ENCODE results near the gene GULP1. TPM values are rescaled to one million over a fixed set of nuclear protein-coding genes. Genes with fewer than 3 reads are reported as not detected.
A peak's percentile ranks its signal among the peaks of the same experiment; 100 is the strongest.

The GULP1 gene
- total RNA-seq, 4 donors from 2014 or later = 27.1 to 49.0 (median 36.8) TPM

DNA sequence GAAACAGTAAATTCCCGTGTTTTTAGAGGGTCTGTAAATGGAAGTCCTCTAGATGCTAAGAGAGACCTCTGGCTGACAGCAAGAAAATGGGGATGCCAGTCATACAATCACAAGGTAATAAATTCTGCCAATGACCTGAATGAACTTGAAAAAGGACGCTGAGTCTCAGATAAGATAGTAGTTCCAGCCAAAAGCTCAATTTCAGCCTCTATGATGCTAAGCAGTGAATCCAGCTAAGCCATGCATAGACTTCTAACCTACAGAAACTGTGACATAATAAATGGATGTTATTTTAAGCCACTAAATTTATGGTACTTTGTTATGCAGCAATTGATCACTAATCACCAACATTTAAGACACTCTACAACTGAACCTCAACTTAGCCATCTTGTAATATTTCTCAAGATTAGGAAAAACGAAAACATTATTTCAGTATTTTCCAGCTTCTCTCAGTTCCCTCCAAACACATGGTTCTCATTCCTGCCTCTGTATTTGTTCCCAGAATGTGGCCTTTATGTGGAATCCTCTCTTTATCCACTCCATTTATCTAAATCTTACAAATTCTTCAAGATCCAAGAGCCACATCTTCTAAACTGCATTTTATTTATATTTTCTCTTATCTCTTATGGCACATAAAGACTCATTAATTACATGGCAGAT lies 331.1 kb downstream of the GULP1 start:
- no peaks in the 10 kb centered on the region for H3K9me3 ChIP-seq
- no peak for DNase-seq (ENCODE audit: extremely low spot score)
- TF ChIP-seq POLR2AphosphoS5 (IDR thresholded peaks at IDR 0.05) (no peak), POLR2A (IDR thresholded peaks at IDR 0.05; ENCODE audit: low read depth) (no peak), EP300 (IDR thresholded peaks at IDR 0.05) (no peak)
- TF ChIP-seq, protein P1, sequence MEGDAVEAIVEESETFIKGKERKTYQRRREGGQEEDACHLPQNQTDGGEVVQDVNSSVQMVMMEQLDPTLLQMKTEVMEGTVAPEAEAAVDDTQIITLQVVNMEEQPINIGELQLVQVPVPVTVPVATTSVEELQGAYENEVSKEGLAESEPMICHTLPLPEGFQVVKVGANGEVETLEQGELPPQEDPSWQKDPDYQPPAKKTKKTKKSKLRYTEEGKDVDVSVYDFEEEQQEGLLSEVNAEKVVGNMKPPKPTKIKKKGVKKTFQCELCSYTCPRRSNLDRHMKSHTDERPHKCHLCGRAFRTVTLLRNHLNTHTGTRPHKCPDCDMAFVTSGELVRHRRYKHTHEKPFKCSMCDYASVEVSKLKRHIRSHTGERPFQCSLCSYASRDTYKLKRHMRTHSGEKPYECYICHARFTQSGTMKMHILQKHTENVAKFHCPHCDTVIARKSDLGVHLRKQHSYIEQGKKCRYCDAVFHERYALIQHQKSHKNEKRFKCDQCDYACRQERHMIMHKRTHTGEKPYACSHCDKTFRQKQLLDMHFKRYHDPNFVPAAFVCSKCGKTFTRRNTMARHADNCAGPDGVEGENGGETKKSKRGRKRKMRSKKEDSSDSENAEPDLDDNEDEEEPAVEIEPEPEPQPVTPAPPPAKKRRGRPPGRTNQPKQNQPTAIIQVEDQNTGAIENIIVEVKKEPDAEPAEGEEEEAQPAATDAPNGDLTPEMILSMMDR (IDR thresholded peaks at IDR 0.05) = no peak
- H3K4me3 ChIP-seq = no peak overlapping the region
- H3K27me3 ChIP-seq = no peaks in the 10 kb centered on the region
- no peaks in the 10 kb centered on the region for H3K36me3 ChIP-seq
- H3K4me1 ChIP-seq = no peaks in the 10 kb centered on the region
- intact Hi-C loops (cut with DNase I) = no loop called here
- H3K27ac ChIP-seq (replicated peaks in 1 of 4) = no peak overlapping the region
- WGBS = 78% methylated on average over 3 of the region's 3 CpGs

DNA sequence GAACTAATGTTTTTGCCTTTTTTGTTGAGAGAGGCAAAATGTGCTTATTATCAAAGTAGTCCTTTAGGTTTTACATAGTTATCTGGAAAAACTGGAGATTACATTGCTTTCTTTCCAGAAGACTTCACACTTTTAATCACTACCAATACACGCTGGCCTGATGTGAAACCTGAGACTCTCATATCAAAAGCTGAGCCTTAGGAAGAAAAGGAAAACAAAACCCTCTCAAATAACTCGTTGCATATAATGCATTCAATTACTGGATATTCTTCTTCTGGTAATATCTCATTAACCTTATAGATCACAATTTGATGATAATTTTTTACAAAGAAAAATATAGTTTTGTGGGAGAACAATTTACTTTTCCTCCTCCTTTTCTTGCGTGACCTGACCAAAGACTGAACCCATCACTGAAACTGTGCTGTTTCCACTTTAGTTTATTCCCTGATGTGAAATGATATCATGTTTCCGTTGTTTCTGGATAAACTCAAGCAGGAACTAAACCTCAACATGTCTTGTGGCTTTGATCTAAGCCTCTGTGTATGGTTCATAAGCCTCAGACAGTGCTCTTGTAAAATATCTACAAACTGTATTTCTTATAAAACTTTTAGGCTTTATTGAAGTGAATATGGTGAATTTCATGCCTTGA lies 332.4 kb downstream of the GULP1 start:
- no peak for DNase-seq (ENCODE audit: extremely low spot score)
- no peaks in the 10 kb centered on the region for H3K36me3 ChIP-seq
- TF ChIP-seq EP300 (IDR thresholded peaks at IDR 0.05) (no peak), POLR2AphosphoS5 (IDR thresholded peaks at IDR 0.05) (no peak), POLR2A (IDR thresholded peaks at IDR 0.05; ENCODE audit: low read depth) (no peak)
- TF ChIP-seq, protein P1 (IDR thresholded peaks at IDR 0.05) = no peak
- no peaks in the 10 kb centered on the region for H3K27me3 ChIP-seq
- H3K4me1 ChIP-seq = peaks cover 0 to 4% (median 0%) of the 10 kb centered on the region in 4 donors
- WGBS = 61% methylated on average over 4 of the region's 4 CpGs
- H3K27ac ChIP-seq (replicated peaks in 1 of 4) = no peak overlapping the region
- intact Hi-C loops (cut with DNase I) = no loop called here
- H3K4me3 ChIP-seq = no peak overlapping the region
- H3K9me3 ChIP-seq = no peaks in the 10 kb centered on the region

DNA sequence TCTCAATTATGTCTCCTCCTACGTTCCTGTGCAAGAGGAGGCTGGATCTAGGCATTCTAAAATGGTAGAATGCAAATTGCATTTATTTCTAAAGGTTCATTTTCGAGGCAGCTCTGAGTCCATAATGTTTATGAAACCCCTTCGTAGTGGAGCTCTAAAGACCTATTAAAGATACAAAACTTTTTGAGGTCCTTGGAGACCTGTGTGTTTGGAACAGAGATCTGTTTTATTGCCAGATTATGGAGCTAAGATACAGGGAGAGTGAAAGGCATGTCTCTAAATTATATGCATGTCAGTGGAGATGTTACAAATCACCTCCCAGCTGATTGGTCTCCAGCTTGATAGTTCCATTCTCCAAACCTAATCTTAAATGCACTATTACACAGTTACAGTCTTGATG lies 335.8 kb downstream of the GULP1 start:
- Histone ChIP-seq H3K4me1 (peaks cover 0 to 21% (median 15%) of the 10 kb centered on the region in 4 donors), H3K27ac (replicated peaks in 1 of 4) (no peak overlapping the region), H3K36me3 (no peaks in the 10 kb centered on the region), H3K27me3 (no peaks in the 10 kb centered on the region), H3K9me3 (no peaks in the 10 kb centered on the region), H3K4me3 (no peak overlapping the region)
- 75% methylated on average over 3 of the region's 3 CpGs for WGBS
- DNase-seq (ENCODE audit: extremely low spot score) = no peak
- TF ChIP-seq POLR2AphosphoS5 (IDR thresholded peaks at IDR 0.05) = no peak
- no peak for TF ChIP-seq EP300 (IDR thresholded peaks at IDR 0.05)
- TF ChIP-seq, protein P1 (IDR thresholded peaks at IDR 0.05) = no peak
- TF ChIP-seq POLR2A (IDR thresholded peaks at IDR 0.05; ENCODE audit: low read depth) = no peak
- intact Hi-C loops (cut with DNase I) = no loop called here

DNA sequence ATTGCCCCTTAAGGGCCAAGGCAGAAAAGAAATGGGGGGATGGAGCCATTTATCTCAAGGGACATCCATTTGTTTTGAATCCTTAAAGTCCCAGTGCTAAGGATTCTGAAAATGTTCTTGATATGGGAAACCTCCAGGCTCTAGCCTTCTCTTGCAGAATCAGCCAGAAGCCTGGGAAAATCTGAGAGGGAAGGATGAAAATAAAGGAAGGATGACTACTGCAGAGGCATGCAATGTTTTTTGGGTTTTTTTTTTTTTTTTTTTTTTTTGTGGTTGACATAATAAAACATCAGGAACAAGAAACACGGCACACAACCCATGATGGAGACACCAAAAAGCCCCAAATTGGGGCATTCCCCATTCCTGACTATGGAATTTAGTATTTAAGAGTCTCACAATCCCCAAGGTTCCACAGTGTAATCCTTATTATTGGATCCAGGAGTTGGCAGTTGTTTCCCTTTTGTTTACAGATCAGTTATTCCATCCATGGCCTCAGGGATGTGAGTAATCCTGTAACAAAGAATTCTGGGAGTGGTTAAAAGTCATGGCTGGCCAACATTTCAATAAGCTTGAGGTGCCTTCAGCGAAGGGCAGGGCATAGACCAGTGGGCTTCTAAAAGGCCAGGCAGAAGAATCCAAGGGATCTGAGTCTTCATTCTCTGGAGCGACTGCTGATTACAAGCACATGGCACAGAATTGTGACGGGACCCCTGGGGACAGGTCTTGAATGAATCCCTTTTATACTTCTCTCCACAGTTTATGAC lies 337.5 kb downstream of the GULP1 start:
- Histone ChIP-seq H3K4me3 (no peak overlapping the region), H3K4me1 (peaks cover 0 to 21% (median 15%) of the 10 kb centered on the region in 4 donors), H3K36me3 (no peaks in the 10 kb centered on the region), H3K9me3 (no peaks in the 10 kb centered on the region), H3K27me3 (no peaks in the 10 kb centered on the region), H3K27ac (replicated peaks in 1 of 4) (peak overlapping the region in 1 of 4 donors; percentile 37)
- intact Hi-C loops (cut with DNase I) = no loop called here
- no peak for DNase-seq (ENCODE audit: extremely low spot score)
- 75% methylated on average over 4 of the region's 4 CpGs for WGBS
- TF ChIP-seq POLR2A (IDR thresholded peaks at IDR 0.05; ENCODE audit: low read depth) = no peak
- no peak for TF ChIP-seq EP300 (IDR thresholded peaks at IDR 0.05)
- TF ChIP-seq POLR2AphosphoS5 (IDR thresholded peaks at IDR 0.05) = no peak
- TF ChIP-seq, protein P1 (IDR thresholded peaks at IDR 0.05) = no peak
